HepG2 (cell line): ENCODE results near the gene RBM23. TPM values are rescaled to one million over a fixed set of nuclear protein-coding genes. Genes with fewer than 3 reads are reported as not detected.

Source experiments
- ATAC-seq: fragments of 200-7000 bp; cut with Tn5 transposase; 3 replicates; pipeline ENCODE4 v1.9.1; 2020; ENCODE audit warnings: mild to moderate bottlenecking, moderate library complexity
- BruUV-seq: library from RNA; stranded (reverse); fragments of 400-500 nt; replicated peaks from 2 replicates; lab custom pipeline; 2021; lab: Mats Ljungman, UMichigan
- CTCF ChIA-PET: fragments of 300-600 bp; formaldehyde crosslinking; extraction: SDS; loops from one replicate; lab custom pipeline; 2021; ENCODE audit warnings: low total read pairs, inconsistent platforms, low intra/inter-chr PET ratio; lab: Yijun Ruan, JAX
- POLR2A ChIA-PET: fragments of 350-600 bp; sonication (Branson Sonifier 250); formaldehyde crosslinking; loops from one replicate; lab custom pipeline; 2020; ENCODE audit warnings: antibody characterized with exemption, inconsistent platforms; lab: Yijun Ruan, JAX
- DNase-seq: peaks from one replicate; pipeline ENCODE4 v3.0.0-alpha.2; 2015; ENCODE audit warnings: low spot score
- FAIRE-seq: peaks from 3 replicates; lab custom pipeline; 2011; peaks lifted over from hg19 to GRCh38; lab: Jason Lieb, UNC
- H2AFZ ChIP-seq: one replicate; pipeline ENCODE4 v1.6.1; 2011; ENCODE audit warnings: low read length, inconsistent platforms
- H3K27ac ChIP-seq: fragments of 300-600 bp; 3 replicates; pipeline ENCODE4 v1.8.0; 2011; ENCODE audit warnings: mixed run types, mild to moderate bottlenecking, mixed read lengths, low read length, inconsistent platforms; ENCODE audit not compliant: insufficient read depth; ENCODE audit errors: extremely low read length
- H3K27me3 ChIP-seq, 2 experiments: fragments of 200-600 bp in 1 of 2; 2 replicates in 1 of 2; 3 replicates in 1 of 2; pipeline versions ENCODE4 v1.6.0 to v1.8.0; 2011; ENCODE audit warnings: low read length in 2 of 2, mild to moderate bottlenecking in 2 of 2, moderate library complexity in 2 of 2, inconsistent platforms in 1 of 2; ENCODE audit not compliant: insufficient read depth in 2 of 2, control insufficient read depth in 1 of 2
- H3K36me3 ChIP-seq, 2 experiments: fragments of 200-600 bp in 1 of 2; replicated peaks in 1 of 2; 2 replicates in 1 of 2; 3 replicates in 1 of 2; pipeline versions ENCODE4 v1.5.1 to v1.8.0; 2011; ENCODE audit warnings: low read length in 2 of 2, inconsistent platforms in 1 of 2; ENCODE audit not compliant: insufficient read depth in 2 of 2, control insufficient read depth in 1 of 2
- H3K4me1 ChIP-seq: 2 replicates; pipeline ENCODE4 v1.5.1; 2012; ENCODE audit warnings: low read length, inconsistent platforms; ENCODE audit not compliant: insufficient read depth
- H3K4me2 ChIP-seq: 2 replicates; pipeline ENCODE4 v1.6.0; 2011; ENCODE audit warnings: low read depth, low read length, inconsistent platforms
- H3K4me3 ChIP-seq, 3 experiments: fragments of 200-600 bp in 1 of 3; sonication (generic), shearing (Covaris generic) in 1 of 3; replicated peaks in 1 of 3; 2 replicates each; pipeline ENCODE4 v1.5.1; 2011 to 2016; ENCODE audit warnings: low read length in 3 of 3, inconsistent platforms in 2 of 3, low read depth in 2 of 3, mild to moderate bottlenecking in 2 of 3, control low read depth in 1 of 3, mixed read lengths in 1 of 3; ENCODE audit not compliant: insufficient read depth in 1 of 3
- H3K79me2 ChIP-seq: one replicate; pipeline ENCODE4 v1.6.1; 2011; ENCODE audit warnings: low read length, inconsistent platforms; ENCODE audit not compliant: insufficient read depth
- H3K9ac ChIP-seq: 2 replicates; pipeline ENCODE4 v1.6.0; 2011; ENCODE audit warnings: mild to moderate bottlenecking, low read depth, low read length, inconsistent platforms; ENCODE audit not compliant: insufficient read depth
- H3K9me3 ChIP-seq: 2 replicates; pipeline ENCODE4 v1.5.1; 2012; ENCODE audit warnings: mild to moderate bottlenecking, low read length
- H4K20me1 ChIP-seq: 2 replicates; pipeline ENCODE4 v1.6.0; 2011; ENCODE audit warnings: inconsistent platforms, mild to moderate bottlenecking, low read length, moderate library complexity; ENCODE audit not compliant: insufficient read depth
- CCAR2 ChIP-seq: fragments of 200-400 bp; formaldehyde crosslinking; optimal IDR thresholded peaks from 2 replicates; pipeline ENCODE3; 2018; ENCODE audit warnings: low read depth, mild to moderate bottlenecking, low read length, moderate library complexity
- DMTF1 ChIP-seq: sonication (generic); formaldehyde crosslinking; IDR thresholded peaks from 2 replicates; pipeline ENCODE4 v1.4.0; 2020; ENCODE audit warnings: mild to moderate bottlenecking, missing genetic modification reagents
- KDM5A ChIP-seq: fragments of 200-600 bp; sonication (generic); IDR thresholded peaks from 2 replicates; pipeline ENCODE4 v1.7.0; 2018; ENCODE audit warnings: antibody characterized with exemption, mild to moderate bottlenecking, low read length, borderline replicate concordance
- PAWR ChIP-seq: sonication (generic); formaldehyde crosslinking; IDR thresholded peaks from 2 replicates; pipeline ENCODE4 v1.4.0; 2020; ENCODE audit warnings: missing genetic modification reagents, mild to moderate bottlenecking, borderline replicate concordance
- PRMT3 ChIP-seq: sonication (generic); formaldehyde crosslinking; IDR thresholded peaks from 2 replicates; pipeline ENCODE4 v1.8.1; 2022; ENCODE audit warnings: low read depth, mild to moderate bottlenecking, moderate library complexity, missing genetic modification reagents, borderline replicate concordance
- SKIL ChIP-seq: sonication (generic); formaldehyde crosslinking; IDR thresholded peaks from 2 replicates; pipeline ENCODE4 v1.8.0; 2022; ENCODE audit warnings: missing genetic modification reagents, mild to moderate bottlenecking, moderate library complexity, borderline replicate concordance
- SSRP1 ChIP-seq: IDR thresholded peaks from 2 replicates; pipeline ENCODE4 v1.6.1; 2016; ENCODE audit warnings: control low read depth
- TBP ChIP-seq: sonication (generic); formaldehyde crosslinking; IDR thresholded peaks from 2 replicates; pipeline ENCODE4 v1.5.0; 2020; ENCODE audit warnings: missing genetic modification reagents
- TFDP1 ChIP-seq: IDR thresholded peaks from 2 replicates; pipeline ENCODE4 v1.6.1; 2016; ENCODE audit warnings: missing compliant biosample characterization, missing genetic modification reagents, borderline replicate concordance
- ZNF33A ChIP-seq: sonication (generic); formaldehyde crosslinking; IDR thresholded peaks from 2 replicates; pipeline ENCODE4 v1.5.1; 2020; ENCODE audit warnings: missing genetic modification reagents, mild to moderate bottlenecking, moderate library complexity, borderline replicate concordance
- ZNF597 ChIP-seq: sonication (generic); formaldehyde crosslinking; IDR thresholded peaks from 2 replicates; pipeline ENCODE4 v1.5.0; 2020; ENCODE audit warnings: missing genetic modification reagents
- WGBS: methylation state at CpG from one replicate; pipeline ENCODE4 v1.1.6; 2017; ENCODE audit warnings: low lambda C conversion rate; 5-methylcytosine and 5-hydroxymethylcytosine counted together
- in situ Hi-C: cut with HindIII; loops from 2 replicates; pipeline ENCODE4 v1.10.0; 2017; ENCODE audit warnings: low pct_unique_long_range_greater_than_20kb; ENCODE audit not compliant: extremely low pct_ligation_motif_present
- intact Hi-C: fragments of 100-400 bp; cut with micrococcal nuclease; formaldehyde crosslinking; loops from one replicate; pipeline ENCODE4 v1.10.0; 2022; ENCODE audit not compliant: unreplicated experiment
- polyA plus RNA-seq, 8 experiments: library from polyadenylated mRNA; depleted of rRNA in 3 of 8; stranded (reverse) in 7 of 8; unstranded in 1 of 8; fragments of >200 nt; fragmentation: Illumina TruSeq in 4 of 8; extraction: Trizol in 4 of 8; gene quantifications; 2 replicates each; pipeline versions ENCODE4 v1.2.1 to v1.2.3, GENCODE V29; 2011 to 2016; ENCODE audit warnings: low read depth in 4 of 8, missing spikeins in 1 of 8, mixed read lengths in 1 of 8; ENCODE audit not compliant: insufficient read depth in 1 of 8
- total RNA-seq, 5 experiments: library from RNA; depleted of rRNA; stranded (reverse); fragments of >200 nt; fragmentation: Illumina TruSeq; extraction: Trizol; gene quantifications; 2 replicates each; pipeline ENCODE4 v1.2.3, GENCODE V29; 2016; ENCODE audit warnings: low read depth in 1 of 5

RBM23 gene
- total and polyA plus RNA-seq, 2 of the 13 experiments (the other 11 are each of a cell fraction or from before 2014, with no cell fraction given), result 1.5 to 2.1 TPM

GRCh38 chr14:22872033-22872832 lies 46.7 kb downstream of the RBM23 start (continued):
- TF ChIP-seq KDM5A (peak; percentile 68), ZNF33A (CRISPR knock-in tag) (no peak; the same call in 1 of the 2 replicates), CCAR2 (peak; percentile 82), PRMT3 (CRISPR knock-in tag) (no peak), PAWR (0 out of 2 replicates have a peak, but pooled peaks have one; percentile 14)

GRCh38 chr14:22871224-22872032 lies 47.5 kb downstream of the RBM23 start, which contains the start of gene LRP10:
Gene LRP10, plus strand, starts transcription at chr14:22871740. Its CDS starts 564 bp downstream, at chr14:22872304.
- Histone ChIP-seq H3K9me3 (no peaks in the 10 kb centered on the region), H4K20me1 (no peaks in the 10 kb centered on the region), H3K4me2 (peak within 1 kb of the TSS; percentile 95), H3K9ac (peak within 1 kb of the TSS; percentile 76), H3K27ac (peak within 1 kb of the TSS; percentile 85), H3K27me3 (no peaks in the 10 kb centered on the region; a peak in 1 of 5 replicates), H3K4me1 (peaks cover 35% of the 10 kb centered on the region), H3K36me3 (peaks cover 11 to 14% of the 10 kb centered on the region in 2 experiments; a peak in 4 of 5 replicates), H3K79me2 (no peaks in the 10 kb centered on the region), H2AFZ (peak within 1 kb of the TSS; percentile 82), H3K4me3 (peak within 1 kb of the TSS; percentile 66 to 93 (median 82))
- ATAC-seq (peak; percentile 91), FAIRE-seq (peak; percentile 78), DNase-seq (peak; percentile 95)
- CTCF ChIA-PET, result interaction anchor here (0.7 to 3.1 kb wide), 5 partner anchors 18 to 314 kb away, joined by 3 to 46 read pairs (median 11); partner anchors contain the start of gene HAUS4
- intact Hi-C loops (loop anchor here (1.0 to 5.0 kb wide), 6 partner anchors 18 to 111 kb away; partner anchors contain the start of genes AJUBA, OXA1L and PRMT5), in situ Hi-C loops (no loop called here)
- POLR2A ChIA-PET, result interaction anchor here (0.6 to 4.4 kb wide), 37 partner anchors 9 to 1244 kb away, joined by 3 to 53 read pairs (median 6); partner anchors contain the start of genes ACIN1, AJUBA, C14orf119 and DAD1
- TSS peak; percentile 90 for BruUV-seq
- under 1% methylated on average over 44 of the region's 50 CpGs for WGBS
- TF ChIP-seq ZNF597 (CRISPR knock-in tag) (peak; percentile 91; the same call in 1 of the 2 replicates), TBP (0 out of 2 replicates have a peak, but pooled peaks have one; percentile 16), SSRP1 (CRISPR knock-in tag) (peak; percentile 98), DMTF1 (CRISPR knock-in tag) (peak; percentile 91; the same call in 1 of the 2 replicates), SKIL (CRISPR knock-in tag) (peak; percentile 88), TFDP1 (CRISPR knock-in tag) (peak; percentile 52)
